CD14-positive monocyte (primary cell): Measurements from ENCODE around the gene CD3E. TPM values are rescaled to one million over a fixed set of nuclear protein-coding genes. Genes with fewer than 3 reads are reported as not detected.

Experiments used
- DNase-seq, 3 donors: peaks; one replicate each; pipeline ENCODE4 v3.0.0-alpha.2; 2011 to 2022
- H2AFZ ChIP-seq: 2 replicates; pipeline ENCODE4 v1.6.0; 2012; ENCODE audit warnings: mild to moderate bottlenecking, low read depth, low read length, inconsistent platforms; ENCODE audit not compliant: insufficient read depth, poor library complexity, severe bottlenecking
- H3K27ac ChIP-seq, 2 donors: 1 replicate in 1 of 2; 2 replicates in 1 of 2; pipeline ENCODE4 v1.5.1; 2012 to 2013; ENCODE audit warnings: low read length in 2 of 2, control low read depth in 1 of 2, inconsistent platforms in 1 of 2, low read depth in 1 of 2, mild to moderate bottlenecking in 1 of 2
- H3K27me3 ChIP-seq, 2 donors: one replicate each; pipeline versions ENCODE4 v1.6.0 to v1.6.1; 2011 to 2013; ENCODE audit warnings: low read length in 2 of 2; ENCODE audit not compliant: control insufficient read depth in 2 of 2, insufficient read depth in 2 of 2
- H3K36me3 ChIP-seq, 2 donors: replicated peaks in 1 of 2; 1 replicate in 1 of 2; 2 replicates in 1 of 2; pipeline versions ENCODE4 v1.5.1 to v1.6.1; 2012 to 2013; ENCODE audit warnings: low read length in 2 of 2, control low read depth in 1 of 2, inconsistent platforms in 1 of 2, mild to moderate bottlenecking in 1 of 2; ENCODE audit not compliant: insufficient read depth in 2 of 2, control insufficient read depth in 1 of 2
- H3K4me1 ChIP-seq, 2 donors: 1 replicate in 1 of 2; 2 replicates in 1 of 2; pipeline versions ENCODE4 v1.5.1 to v1.6.1; 2012 to 2013; ENCODE audit warnings: low read length in 2 of 2, control low read depth in 1 of 2, inconsistent platforms in 1 of 2, mild to moderate bottlenecking in 1 of 2, moderate library complexity in 1 of 2; ENCODE audit not compliant: insufficient read depth in 2 of 2, control insufficient read depth in 1 of 2
- H3K4me2 ChIP-seq: replicated peaks from 2 replicates; pipeline ENCODE3; 2012; ENCODE audit warnings: low read length, moderate library complexity, mild to moderate bottlenecking; ENCODE audit not compliant: poor library complexity, severe bottlenecking; ENCODE audit errors: extremely low read depth
- H3K4me3 ChIP-seq, 3 experiments: fragments of 200-600 bp in 1 of 3; sonication (generic) in 1 of 3; replicated peaks in 1 of 3; 1 replicate in 2 of 3; 2 replicates in 1 of 3; pipeline ENCODE4 v1.5.1; 2011 to 2013; ENCODE audit warnings: low read length in 3 of 3, mild to moderate bottlenecking in 3 of 3, control low read depth in 2 of 3, low read depth in 2 of 3, inconsistent platforms in 1 of 3, moderate library complexity in 1 of 3
- H3K79me2 ChIP-seq: 2 replicates; pipeline ENCODE4 v1.6.0; 2012; ENCODE audit warnings: mild to moderate bottlenecking, control low read depth, inconsistent platforms, low read length, moderate library complexity; ENCODE audit not compliant: insufficient read depth
- H3K9ac ChIP-seq: 2 replicates; pipeline ENCODE4 v1.6.0; 2017; ENCODE audit warnings: low read length, mild to moderate bottlenecking; ENCODE audit not compliant: insufficient read depth, poor library complexity, severe bottlenecking
- H3K9me3 ChIP-seq, 2 donors: replicated peaks in 1 of 2; 1 replicate in 1 of 2; 2 replicates in 1 of 2; pipeline versions ENCODE4 v1.5.1 to v1.6.1; 2012 to 2013; ENCODE audit warnings: low read length in 2 of 2, control low read depth in 1 of 2; ENCODE audit not compliant: control insufficient read depth in 1 of 2, insufficient read depth in 1 of 2
- H4K20me1 ChIP-seq: 2 replicates; pipeline ENCODE4 v1.6.0; 2012; ENCODE audit warnings: mild to moderate bottlenecking, low read length, control low read depth, moderate library complexity; ENCODE audit not compliant: insufficient read depth
- H3K27ac Mint-ChIP-seq, 7 donors: one replicate each; pipeline ENCODE4 v1.8.0; 2020; ENCODE audit warnings: mild to moderate bottlenecking in 7 of 7, mixed read lengths in 7 of 7, moderate library complexity in 6 of 7, inconsistent platforms in 2 of 7
- H3K27me3 Mint-ChIP-seq, 3 donors: one replicate each; pipeline ENCODE4 v1.8.0; 2021 to 2022; ENCODE audit warnings: low read depth in 3 of 3, mild to moderate bottlenecking in 3 of 3, mixed read lengths in 3 of 3, moderate library complexity in 3 of 3, inconsistent platforms in 1 of 3
- H3K36me3 Mint-ChIP-seq, 2 donors: one replicate each; pipeline ENCODE4 v1.8.0; 2020; ENCODE audit warnings: mixed read lengths in 2 of 2, inconsistent platforms in 1 of 2, mild to moderate bottlenecking in 1 of 2
- H3K4me1 Mint-ChIP-seq: one replicate; pipeline ENCODE4 v1.8.0; 2020; ENCODE audit warnings: mild to moderate bottlenecking, mixed read lengths
- H3K4me3 Mint-ChIP-seq, 2 donors: one replicate each; pipeline ENCODE4 v1.8.0; 2020; ENCODE audit warnings: mild to moderate bottlenecking in 2 of 2, mixed read lengths in 2 of 2, moderate library complexity in 1 of 2
- H3K9me3 Mint-ChIP-seq, 7 donors: one replicate each; pipeline ENCODE4 v1.8.0; 2020 to 2022; ENCODE audit warnings: mixed read lengths in 7 of 7, mild to moderate bottlenecking in 6 of 7, moderate library complexity in 6 of 7, inconsistent platforms in 2 of 7
- WGBS: methylation state at CpG from one replicate; pipeline ENCODE4 v1.1.5; 2013; ENCODE audit warnings: missing lambda C conversion rate; ENCODE audit not compliant: insufficient coverage; 5-methylcytosine and 5-hydroxymethylcytosine counted together
- intact Hi-C, 2 donors: fragments of 100-400 bp; cut with micrococcal nuclease; formaldehyde crosslinking; loops; one replicate each; pipeline versions ENCODE4 v1.15.0 to v1.15.1; 2023
- polyA plus RNA-seq, 3 donors: library from polyadenylated mRNA; depleted of rRNA in 1 of 3; unstranded in 2 of 3; stranded (reverse) in 1 of 3; fragments of 300-500 nt in 2 of 3; fragments of >200 nt in 1 of 3; fragmentation: Illumina TruSeq in 2 of 3; gene quantifications; 1 replicate in 2 of 3; 2 replicates in 1 of 3; pipeline ENCODE4 v1.2.3, GENCODE V29; 2012 to 2021
- TF ChIP-seq, protein P1 (sequence below): fragments of 200-600 bp; IDR thresholded peaks from one replicate; pipeline ENCODE4 v1.8.0; 2022; ENCODE audit warnings: antibody characterized with exemption, mild to moderate bottlenecking

Gene CD3E
- polyA plus RNA-seq, 3 donors: 0.12 to 1.6 (median 1.5) TPM

DNA sequence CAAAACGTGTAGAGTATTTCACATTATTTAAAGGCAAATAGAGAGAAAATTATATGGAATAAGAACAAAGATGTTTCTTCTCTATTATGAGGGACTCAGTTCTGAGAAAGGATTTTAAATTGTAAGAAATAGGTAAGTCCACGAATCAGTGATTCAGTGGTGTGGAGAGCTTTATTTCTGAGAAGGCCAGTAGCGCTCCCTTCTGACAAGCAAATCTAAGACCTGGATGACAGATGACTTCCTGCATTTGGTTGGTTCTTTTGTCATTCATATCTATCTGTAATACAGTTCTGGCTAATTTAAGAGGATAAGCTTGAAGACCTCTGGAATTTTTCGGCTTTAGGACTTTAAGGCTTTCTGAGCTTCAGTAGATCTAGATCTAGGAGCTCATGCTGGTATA, 7.0 kb downstream of the CD3E start:
- TF ChIP-seq, protein P1, sequence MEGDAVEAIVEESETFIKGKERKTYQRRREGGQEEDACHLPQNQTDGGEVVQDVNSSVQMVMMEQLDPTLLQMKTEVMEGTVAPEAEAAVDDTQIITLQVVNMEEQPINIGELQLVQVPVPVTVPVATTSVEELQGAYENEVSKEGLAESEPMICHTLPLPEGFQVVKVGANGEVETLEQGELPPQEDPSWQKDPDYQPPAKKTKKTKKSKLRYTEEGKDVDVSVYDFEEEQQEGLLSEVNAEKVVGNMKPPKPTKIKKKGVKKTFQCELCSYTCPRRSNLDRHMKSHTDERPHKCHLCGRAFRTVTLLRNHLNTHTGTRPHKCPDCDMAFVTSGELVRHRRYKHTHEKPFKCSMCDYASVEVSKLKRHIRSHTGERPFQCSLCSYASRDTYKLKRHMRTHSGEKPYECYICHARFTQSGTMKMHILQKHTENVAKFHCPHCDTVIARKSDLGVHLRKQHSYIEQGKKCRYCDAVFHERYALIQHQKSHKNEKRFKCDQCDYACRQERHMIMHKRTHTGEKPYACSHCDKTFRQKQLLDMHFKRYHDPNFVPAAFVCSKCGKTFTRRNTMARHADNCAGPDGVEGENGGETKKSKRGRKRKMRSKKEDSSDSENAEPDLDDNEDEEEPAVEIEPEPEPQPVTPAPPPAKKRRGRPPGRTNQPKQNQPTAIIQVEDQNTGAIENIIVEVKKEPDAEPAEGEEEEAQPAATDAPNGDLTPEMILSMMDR: no peak
- 100% methylated on average over 1 of the region's 4 CpGs for WGBS
- Histone ChIP-seq H3K4me2 (no peak overlapping the region), H3K36me3 (no peaks in the 10 kb centered on the region), H3K27me3 (no peaks in the 10 kb centered on the region), H3K27ac (no peak overlapping the region), H3K4me3 (no peak overlapping the region), H3K9me3 (no peaks in the 10 kb centered on the region), H3K79me2 (no peaks in the 10 kb centered on the region), H2AFZ (no peak overlapping the region), H3K4me1 (peaks cover 15 to 17% of the 10 kb centered on the region in 2 donors), H4K20me1 (no peaks in the 10 kb centered on the region), H3K9ac (no peak overlapping the region)
- Mint-ChIP-seq H3K27me3 (peaks cover 0 to 3% (median 2%) of the 10 kb centered on the region in 3 donors), H3K36me3 (no peaks in the 10 kb centered on the region), H3K27ac (no peak overlapping the region), H3K9me3 (peaks cover 0 to 3% (median 0%) of the 10 kb centered on the region in 7 donors), H3K4me3 (no peak overlapping the region), H3K4me1 (peaks cover 22% of the 10 kb centered on the region)
- intact Hi-C loops: no loop called here
- no peak for DNase-seq

DNA sequence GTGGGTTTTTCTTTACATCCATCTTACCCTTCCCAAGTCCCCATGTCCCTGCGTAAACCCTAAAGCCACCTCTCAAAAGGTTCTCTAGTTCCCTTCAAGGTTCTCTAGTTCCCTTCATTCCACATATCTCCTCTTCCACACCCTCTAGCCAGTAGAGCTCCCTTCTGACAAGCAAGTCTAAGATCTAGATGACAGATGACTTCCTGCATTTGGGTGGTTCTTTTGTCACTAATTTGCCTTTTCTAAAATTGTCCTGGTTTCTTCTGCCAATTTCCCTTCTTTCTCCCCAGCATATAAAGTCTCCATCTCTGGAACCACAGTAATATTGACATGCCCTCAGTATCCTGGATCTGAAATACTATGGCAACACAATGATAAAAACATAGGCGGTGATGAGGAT, 7.8 kb downstream of the CD3E start:
- H3K27me3 Mint-ChIP-seq: peaks cover 0 to 3% (median 3%) of the 10 kb centered on the region in 3 donors
- Histone ChIP-seq H3K79me2 (no peaks in the 10 kb centered on the region), H3K36me3 (no peaks in the 10 kb centered on the region), H3K4me3 (no peak overlapping the region), H3K4me2 (no peak overlapping the region), H3K9ac (no peak overlapping the region), H3K4me1 (peaks cover 23 to 25% of the 10 kb centered on the region in 2 donors), H2AFZ (no peak overlapping the region), H3K27me3 (no peaks in the 10 kb centered on the region), H3K27ac (no peak overlapping the region), H4K20me1 (no peaks in the 10 kb centered on the region), H3K9me3 (no peaks in the 10 kb centered on the region)
- H3K36me3 Mint-ChIP-seq: no peaks in the 10 kb centered on the region
- no peak for DNase-seq
- peaks cover 26% of the 10 kb centered on the region for H3K4me1 Mint-ChIP-seq
- TF ChIP-seq, protein P1: no peak
- peaks cover 0 to 3% (median 0%) of the 10 kb centered on the region in 7 donors for H3K9me3 Mint-ChIP-seq
- H3K27ac Mint-ChIP-seq: no peak overlapping the region
- WGBS: 83% methylated on average over 1 of the region's 2 CpGs
- H3K4me3 Mint-ChIP-seq: no peak overlapping the region
- intact Hi-C loops: no loop called here
